DMS 273 (cell line): Measurements from ENCODE around the gene AFF1.
"Not testable (repeated sequence)": the region's sequence is repeated elsewhere in the genome, so short reads cannot be mapped to it uniquely, and the experiment has no call there.

Experiments used
- DNase-seq: peaks from one replicate; lab custom pipeline; 2025; ENCODE audit not compliant: unreplicated experiment; lab: John Stamatoyannopoulos, UW

Gene AFF1

DNA sequence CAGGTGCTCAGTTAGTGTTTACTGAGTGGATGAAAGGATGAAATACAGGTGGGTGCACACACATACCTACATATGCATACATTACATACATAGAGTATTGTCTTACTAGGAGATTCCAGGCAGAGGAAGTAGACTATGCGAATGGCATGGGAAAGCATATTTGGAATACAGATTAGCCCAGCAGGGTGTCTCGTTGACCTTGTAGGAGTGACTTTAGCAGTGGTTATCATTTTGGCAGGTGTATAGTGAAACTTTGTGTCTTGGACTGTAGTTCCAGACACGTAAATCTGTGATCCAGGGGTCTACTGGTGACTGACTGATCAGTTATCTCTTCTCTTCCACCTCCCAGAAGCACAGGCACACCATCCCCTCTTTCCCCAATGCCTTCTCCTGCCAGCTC lies 199.3 kb downstream of the AFF1 start:
- DNase-seq, result no peak

DNA sequence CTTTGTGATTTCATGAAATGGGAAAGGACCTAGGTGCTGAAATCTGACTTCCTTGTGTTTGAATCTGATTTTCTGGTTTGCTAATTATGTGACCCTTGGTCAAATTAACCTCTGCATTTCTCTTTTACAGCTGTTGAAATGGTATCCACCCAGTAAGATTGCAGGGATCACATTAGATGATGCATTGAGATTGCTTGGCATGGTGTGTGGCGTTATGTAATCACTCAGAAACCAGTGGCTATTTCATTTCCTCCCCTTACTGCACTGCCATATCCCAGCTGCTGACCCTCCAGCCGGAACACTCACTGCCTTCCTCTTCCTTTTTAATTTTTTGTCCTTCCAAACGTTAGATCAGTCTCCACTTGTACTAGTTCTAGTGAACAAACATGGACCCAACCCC lies 206.6 kb downstream of the AFF1 start:
- DNase-seq, result no peak

DNA sequence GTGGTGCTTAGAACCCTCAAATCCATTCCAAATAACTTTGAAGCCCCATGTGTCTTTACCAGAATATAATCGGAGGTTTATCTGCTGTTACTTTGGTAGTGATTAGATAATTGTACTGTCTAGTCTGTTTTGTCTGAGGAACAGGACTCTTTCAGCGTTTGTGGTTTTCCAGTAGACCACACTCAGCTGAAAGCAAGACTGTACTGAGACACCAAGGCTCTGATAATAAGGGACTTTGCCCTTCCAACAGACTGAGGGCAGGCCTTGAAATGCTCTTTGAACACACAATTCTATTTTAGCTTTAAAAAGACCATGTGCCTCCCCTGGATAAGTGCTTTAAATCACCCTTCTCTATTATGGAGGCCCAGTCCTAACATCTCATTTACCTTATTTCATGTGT lies 209.5 kb downstream of the AFF1 start:
- no peak for DNase-seq

DNA sequence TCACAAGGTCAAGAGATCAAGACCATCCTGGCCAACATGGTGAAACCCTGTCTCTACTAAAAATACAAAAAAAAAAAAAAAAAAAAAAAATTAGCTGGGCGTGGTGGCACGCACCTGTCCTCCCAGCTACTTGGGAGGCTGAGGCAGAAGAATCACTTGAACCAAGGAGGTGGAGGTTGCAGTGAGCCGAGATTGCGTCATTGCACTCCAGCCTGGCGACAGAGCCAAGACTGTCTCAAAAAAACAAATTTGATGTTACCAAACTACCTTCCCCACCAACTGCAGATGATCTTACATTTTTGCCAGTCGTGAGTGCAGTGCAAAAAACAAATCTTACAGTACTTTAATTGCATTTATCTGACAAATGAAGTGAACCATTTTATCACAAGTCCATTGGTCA lies 211.1 kb downstream of the AFF1 start:
- not testable (repeated sequence) for DNase-seq

DNA sequence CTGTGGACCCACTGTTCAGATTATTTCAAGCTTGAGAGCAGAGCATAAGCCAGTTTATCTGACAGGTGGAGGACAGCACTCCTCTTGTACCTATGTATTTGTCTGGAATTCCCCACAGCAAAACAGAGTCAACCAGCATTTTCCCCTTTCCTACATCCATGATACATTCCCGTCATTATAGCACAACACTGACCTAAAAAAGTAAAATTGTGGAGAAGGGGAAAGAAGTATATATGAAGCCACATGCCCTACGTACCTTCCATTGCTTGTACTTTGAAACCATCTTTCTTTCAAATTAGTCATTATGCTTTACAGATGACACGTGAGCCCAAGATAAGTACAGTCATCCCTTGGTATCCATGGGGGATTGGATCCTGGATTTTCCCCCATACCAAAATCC lies 212.3 kb downstream of the AFF1 start:
- DNase-seq, result no peak

DNA sequence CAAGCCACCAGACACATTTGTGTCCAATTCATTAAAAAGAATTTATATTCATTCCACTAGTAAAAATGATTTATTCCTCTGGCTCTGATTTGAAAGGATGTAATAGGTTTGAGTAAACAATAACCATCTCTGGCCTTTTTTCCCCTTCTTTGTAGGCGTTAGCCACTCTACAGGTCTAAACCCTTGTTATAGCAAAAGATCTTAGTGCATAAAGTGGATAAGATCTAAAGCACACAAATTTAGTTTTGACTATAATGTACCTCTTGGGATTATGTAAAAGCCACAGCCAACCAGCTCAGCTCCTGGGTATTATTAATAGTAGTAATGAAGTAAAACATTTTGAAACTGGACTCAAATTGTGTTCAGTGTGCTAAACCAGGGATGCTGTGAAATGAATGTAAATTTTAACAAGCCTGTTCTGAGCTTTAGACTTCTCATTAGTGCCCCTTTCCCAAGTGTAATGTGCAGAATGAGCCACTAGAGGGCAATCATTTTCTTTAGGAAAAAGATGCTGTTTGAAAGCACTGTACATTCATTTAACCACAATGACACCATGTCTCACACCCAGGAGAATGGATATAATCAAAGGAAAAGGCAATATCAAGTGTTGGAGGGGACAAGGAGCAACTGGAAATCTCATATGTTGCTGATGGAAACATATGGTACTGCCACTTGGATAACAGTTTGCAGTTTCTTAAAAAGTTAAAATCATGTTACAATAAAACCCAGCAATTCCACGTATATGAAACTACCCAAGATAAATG lies 215.9 kb downstream of the AFF1 start:
- peak; percentile 87 for DNase-seq

DNA sequence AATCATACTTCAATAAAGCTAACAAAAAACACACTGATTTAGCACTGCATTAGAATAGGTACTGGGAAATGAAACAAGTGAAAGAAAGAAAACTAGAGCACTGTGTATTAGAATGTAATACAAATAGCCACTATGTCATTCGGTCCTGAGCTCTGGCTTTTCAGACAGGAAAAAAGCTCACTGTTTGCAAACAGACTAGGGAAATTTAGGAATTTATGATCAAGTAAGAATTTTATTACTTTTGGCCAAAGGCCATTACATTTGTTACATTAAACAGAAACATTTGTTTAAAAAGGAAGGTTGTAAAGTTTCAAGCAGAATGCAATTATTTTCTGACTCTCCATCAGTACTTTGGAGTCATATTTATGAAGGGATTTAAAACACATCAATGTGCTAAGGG lies 216.9 kb downstream of the AFF1 start:
- DNase-seq, result no peak

DNA sequence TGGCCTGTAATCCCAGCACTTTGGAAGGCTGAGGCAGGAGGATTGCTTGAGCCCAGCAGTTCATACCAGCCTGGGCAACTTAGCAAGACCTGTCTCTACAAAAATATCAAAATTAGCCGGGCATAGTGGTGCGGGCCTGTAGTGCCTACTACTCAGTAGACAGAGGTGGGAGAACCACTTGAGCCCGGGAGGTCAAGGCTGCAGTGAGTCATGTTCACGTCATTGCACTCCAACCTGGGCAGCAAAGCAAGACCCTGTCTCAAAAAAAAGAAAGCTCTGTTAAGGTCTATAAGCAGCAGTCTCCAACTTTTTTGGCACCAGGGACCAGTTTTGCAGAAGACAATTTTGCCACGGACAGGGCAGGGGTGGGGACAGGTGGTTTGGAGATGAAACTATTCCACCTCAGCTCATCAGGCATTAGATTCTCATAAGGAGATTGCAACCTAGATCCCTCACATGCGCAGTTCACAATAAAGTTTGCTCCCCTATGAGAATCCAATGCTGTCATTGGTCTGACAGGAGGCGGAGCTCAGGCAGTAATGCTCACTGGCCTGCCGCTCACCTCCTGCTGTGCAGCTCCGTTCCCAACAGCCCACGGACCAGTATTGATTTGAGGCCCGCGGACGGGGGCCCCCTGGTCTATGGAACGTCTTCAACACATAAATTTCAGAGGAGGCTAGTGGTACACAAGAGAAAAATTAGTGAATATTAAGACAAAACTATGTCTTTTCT lies 217.7 kb downstream of the AFF1 start:
- no peak for DNase-seq

DNA sequence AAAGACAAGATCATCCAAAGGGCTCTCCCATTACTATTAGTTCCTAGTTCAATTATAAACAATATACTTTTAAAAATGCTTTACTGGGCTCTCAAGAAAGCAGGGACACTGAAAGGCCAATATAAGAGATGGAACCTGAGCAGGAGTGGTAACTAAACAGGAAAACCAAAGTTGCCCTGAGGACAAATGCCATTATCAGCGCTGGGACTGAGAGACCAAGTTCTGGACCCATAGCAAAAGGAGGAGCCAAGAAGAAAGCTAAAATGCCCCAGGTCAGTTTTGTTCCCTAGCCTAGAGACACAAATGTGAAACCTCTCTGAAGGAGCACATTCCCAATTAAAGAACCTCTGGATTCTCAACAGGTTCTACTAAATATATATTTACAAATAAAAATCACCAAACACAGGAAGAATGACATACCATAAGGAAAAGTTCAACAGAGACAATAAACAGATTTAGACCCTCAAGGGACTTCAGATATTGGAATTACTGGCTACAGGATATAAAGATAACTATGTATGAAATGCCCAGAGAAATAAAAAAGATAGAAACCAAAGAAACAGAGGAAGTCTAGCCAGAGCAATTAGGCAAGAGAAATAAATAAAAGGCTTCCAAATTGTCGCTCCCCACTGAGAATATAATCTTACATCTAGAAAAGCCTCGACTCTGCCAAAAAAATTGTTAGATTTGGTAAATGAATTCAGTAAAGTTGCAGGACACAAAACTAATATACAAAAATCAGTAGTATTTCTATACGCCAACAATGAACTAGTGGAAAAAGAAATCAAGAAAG lies 218.5 kb downstream of the AFF1 start:
- no peak for DNase-seq

DNA sequence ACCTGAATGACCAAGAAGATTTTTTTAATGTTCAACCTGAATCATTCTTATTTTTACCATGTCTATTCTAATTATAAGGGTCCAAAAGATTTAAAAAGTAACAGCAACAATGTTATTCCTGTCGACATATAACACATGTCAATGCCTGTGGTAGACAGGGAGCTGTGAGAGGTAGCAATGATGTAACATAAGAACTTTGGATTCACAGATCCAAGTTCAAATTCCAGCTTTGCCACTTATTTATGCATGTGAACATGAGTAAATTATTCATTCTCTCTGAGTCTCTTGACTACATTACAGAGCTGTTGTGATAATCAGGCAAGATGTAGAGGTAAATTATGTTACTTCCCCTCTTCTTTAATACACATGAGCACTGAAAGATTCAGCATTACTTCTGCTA lies 231.1 kb downstream of the AFF1 start:
- no peak for DNase-seq

DNA sequence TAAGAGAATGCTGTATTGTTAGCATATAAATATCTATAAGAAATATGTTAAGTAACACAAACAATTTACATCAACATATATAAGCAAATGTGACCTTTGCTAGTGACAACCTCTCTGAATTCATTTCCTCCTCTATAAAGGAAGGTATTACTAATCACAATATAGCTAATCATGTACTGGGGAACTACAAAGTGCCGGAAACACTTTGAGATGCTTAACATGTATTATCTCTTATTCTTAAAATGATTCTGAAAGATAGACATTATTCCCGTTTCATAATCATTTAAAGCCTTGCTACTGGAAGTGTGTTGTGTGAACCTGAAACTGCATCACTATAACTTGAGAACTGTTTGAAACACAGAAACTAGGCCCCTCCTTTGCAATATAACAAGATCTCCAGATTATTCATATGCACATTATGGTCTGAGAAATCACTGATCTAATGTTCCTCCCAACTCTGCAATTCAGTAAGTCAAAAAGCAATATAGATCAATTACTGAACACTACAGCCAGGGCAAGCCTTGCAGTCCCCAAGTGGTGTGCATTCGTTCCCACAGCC lies 231.6 kb downstream of the AFF1 start:
- no peak for DNase-seq

DNA sequence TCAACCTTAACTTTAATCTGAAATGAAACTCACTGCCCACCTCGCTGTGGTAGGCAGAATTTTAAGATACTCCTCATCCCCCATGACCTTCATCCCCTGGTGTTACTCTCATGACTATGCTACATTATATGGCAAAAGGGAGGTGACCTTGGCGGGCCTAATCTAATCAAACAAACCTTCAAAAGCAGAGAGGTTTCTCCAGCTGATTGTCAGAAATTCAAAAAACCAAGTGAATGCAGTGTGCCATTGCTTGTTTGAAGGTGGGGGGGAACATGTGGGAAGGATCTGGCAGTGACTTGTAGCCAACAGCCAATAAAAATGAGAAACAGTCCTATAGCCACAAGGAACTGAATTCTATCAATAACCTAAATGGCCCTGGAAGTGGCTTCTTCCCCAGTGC lies 237.1 kb downstream of the AFF1 start:
- no peak for DNase-seq

DNA sequence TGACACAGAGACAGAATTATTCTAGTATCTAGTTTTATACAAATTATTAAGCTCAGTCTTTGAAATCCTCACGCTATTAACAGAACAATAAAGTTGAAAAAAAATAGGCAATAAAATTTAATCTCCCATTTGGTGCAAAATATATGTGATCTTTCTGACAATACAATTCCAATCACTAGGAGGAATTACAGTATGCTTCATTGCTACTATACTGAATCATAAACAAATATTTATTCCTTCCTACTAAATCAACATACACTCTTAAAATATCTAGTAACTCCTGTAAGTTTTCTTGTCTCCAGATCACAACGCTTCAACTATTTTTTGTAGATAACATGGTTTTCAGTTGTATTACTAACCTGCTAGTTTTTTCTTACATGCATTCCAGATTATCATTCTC lies 239.9 kb downstream of the AFF1 start:
- no peak for DNase-seq

DNA sequence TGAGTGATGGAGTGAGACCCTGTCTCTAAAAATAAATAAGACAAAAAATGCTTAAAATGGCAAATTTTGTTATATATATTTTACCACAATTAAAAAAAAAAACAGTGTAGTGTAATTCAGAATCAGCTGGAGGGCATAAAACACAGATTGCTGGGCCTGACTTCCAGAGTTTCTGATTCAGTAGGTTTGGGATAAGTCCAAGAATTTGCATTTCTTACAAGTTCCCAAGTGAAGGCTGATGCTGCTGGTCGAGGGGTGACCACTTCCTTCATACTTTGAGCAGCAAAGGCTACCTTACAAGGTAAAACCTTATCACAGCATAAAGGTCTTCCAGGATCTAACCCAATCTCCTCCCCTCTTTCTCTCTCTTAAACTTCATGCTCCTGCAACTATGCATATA lies 244.9 kb downstream of the AFF1 start:
- DNase-seq, result no peak

DNA sequence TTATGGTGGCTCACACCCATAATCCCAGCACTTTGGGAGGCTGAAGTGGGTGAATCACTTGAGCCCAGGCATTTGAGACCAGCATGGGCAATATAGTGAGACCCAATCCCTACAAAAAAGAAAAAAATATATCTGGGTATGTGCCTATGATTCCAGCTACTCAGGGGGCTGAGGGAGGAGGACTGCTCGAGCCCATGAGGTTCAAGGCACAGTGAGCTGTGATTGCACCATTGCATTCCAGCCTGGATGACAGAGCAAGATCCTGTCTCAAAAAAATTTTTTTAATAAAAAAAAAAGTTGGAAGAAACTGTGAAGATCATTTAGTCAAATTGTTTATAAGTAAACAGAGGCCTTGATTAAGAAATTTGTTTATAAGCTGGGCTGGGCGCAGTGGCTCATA lies 246.0 kb downstream of the AFF1 start:
- DNase-seq, result no peak

DNA sequence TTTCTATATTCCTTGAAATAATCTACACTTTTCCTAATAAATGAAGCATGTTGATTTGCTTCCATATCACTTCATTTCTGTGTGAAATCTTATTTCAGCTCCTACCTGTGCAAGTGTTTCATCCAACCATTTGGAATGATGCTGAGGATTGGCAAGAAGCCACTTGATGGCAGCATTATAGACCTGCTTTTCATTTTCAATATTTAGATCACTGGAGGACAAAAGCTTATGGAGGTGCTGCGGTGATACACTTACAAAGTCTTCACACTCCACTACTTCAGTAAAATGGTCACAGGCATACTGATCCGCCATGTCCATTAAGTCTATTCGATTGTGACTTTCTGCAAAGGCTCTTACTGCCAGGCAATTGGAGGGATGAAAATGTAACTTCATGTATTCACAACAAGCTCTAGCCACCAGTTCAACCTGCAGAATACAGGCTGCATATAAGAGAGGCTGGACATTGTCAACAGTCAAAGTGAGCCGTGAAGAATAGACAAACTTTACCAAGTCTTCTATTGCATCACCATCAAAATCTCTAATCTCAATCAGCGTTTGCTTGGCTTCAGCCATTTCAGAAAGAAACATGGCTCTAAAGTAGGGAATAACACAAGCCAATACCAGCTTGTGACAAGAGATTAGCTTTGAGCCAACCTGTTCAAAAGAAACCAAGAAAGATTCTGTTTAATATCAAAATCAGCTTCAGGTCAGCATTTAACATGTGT lies 250.5 kb downstream of the AFF1 start:
- DNase-seq, result no peak

DNA sequence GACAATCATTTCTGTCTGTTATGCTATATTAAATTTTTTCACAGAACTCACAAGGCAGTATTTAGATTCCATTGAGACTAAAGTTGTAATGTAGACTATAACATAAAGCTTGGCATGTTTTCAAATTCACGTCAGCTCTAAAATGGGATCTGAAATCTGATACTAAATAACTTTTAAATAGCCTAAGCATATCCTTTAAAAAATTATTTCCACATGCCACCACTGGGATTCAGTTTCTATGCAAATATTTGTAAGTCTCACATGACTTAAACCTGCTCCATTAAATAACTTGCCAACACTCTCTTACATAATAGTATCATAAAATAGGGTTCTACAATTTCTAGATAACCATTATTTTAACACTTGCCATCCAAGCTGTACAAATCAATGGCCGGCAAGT lies 253.2 kb downstream of the AFF1 start:
- DNase-seq, result peak; percentile 28

DNA sequence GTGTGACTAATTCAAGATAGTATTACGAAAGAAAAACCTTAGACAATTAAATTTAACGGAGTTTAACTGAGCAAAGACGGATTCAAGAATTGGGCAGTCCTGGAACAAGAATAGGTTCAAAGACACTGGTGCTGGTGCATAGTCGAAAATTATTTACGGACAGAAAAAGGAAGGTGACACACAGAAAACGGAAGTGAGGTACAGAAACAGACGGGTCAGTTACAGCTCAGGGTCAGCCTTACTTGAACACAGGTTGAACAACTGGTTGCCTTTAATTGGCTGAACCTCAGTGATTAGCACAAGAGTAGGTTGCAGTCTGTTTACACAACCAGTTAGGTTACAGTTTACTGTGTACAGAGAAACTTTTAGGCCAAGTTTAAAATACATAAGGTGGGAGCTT lies 254.1 kb downstream of the AFF1 start:
- DNase-seq, result no peak
